GM18909 (cell line): Measurements from ENCODE around the gene SHOC1.
"Not testable (repeated sequence)": the region's sequence is repeated elsewhere in the genome, so short reads cannot be mapped to it uniquely, and the experiment has no call there.

Experiments
- ATAC-seq: cut with Tn5 transposase; IDR thresholded peaks from one replicate; pipeline ENCODE4 v1.9.1; 2021; ENCODE audit warnings: mild to moderate bottlenecking; ENCODE audit not compliant: unreplicated experiment, poor library complexity

The SHOC1 gene

GRCh38 chr9:111794835-111795556 is at the start of gene SHOC1:
SHOC1 (minus strand) TSS chr9:111794937; CDS start chr9:111791418, 3,519 bp downstream.
- no peak for ATAC-seq

- no peak for ATAC-seq
Measured at GRCh38 chr9:111843971-111844370, 49.2 kb upstream of the SHOC1 start.

GRCh38 chr9:111842313-111842712 is 47.6 kb upstream of the SHOC1 start:
- ATAC-seq: no peak

GRCh38 chr9:111840442-111840841 is 45.7 kb upstream of the SHOC1 start:
- no peak for ATAC-seq

- no peak for ATAC-seq
Measured at GRCh38 chr9:111839987-111840386, 45.2 kb upstream of the SHOC1 start.

GRCh38 chr9:111839387-111839786 is 44.6 kb upstream of the SHOC1 start:
- ATAC-seq: peak; percentile 59

GRCh38 chr9:111838439-111838838 is 43.7 kb upstream of the SHOC1 start:
- ATAC-seq: no peak

GRCh38 chr9:111836311-111836710 is 41.6 kb upstream of the SHOC1 start:
- ATAC-seq: no peak

GRCh38 chr9:111833941-111834340 is 39.2 kb upstream of the SHOC1 start:
- ATAC-seq: no peak

GRCh38 chr9:111832449-111832848 is 37.7 kb upstream of the SHOC1 start:
- ATAC-seq: no peak

- no peak for ATAC-seq
Measured at GRCh38 chr9:111831371-111832108, 36.8 kb upstream of the SHOC1 start.

GRCh38 chr9:111828193-111828592 is 33.5 kb upstream of the SHOC1 start:
- ATAC-seq: no peak

GRCh38 chr9:111825468-111826145 is 30.9 kb upstream of the SHOC1 start:
- ATAC-seq: no peak

GRCh38 chr9:111821006-111821528 is 26.3 kb upstream of the SHOC1 start:
- no peak for ATAC-seq

GRCh38 chr9:111819360-111819759 is 24.6 kb upstream of the SHOC1 start:
- ATAC-seq: no peak

- no peak for ATAC-seq
Measured at GRCh38 chr9:111815285-111816070, 20.7 kb upstream of the SHOC1 start.

GRCh38 chr9:111812337-111812736 is 17.6 kb upstream of the SHOC1 start:
- ATAC-seq: no peak

GRCh38 chr9:111810908-111811307 is 16.2 kb upstream of the SHOC1 start:
- ATAC-seq: no peak

GRCh38 chr9:111810415-111810814 is 15.7 kb upstream of the SHOC1 start:
- ATAC-seq: not testable (repeated sequence)

- ATAC-seq: no peak
Measured at GRCh38 chr9:111807197-111807596, 12.5 kb upstream of the SHOC1 start.
